NCI-H1105 treated with DMSO at 0.1 percent for 48 hours (cell line): ENCODE results near the gene RFX7.

Source experiments
- DNase-seq: peaks from one replicate; lab custom pipeline; 2025; lab: John Stamatoyannopoulos, UW

RFX7 gene

GRCh38 chr15:56126409-56126808 lies 117.3 kb downstream of the RFX7 start:
- DNase-seq, result no peak

GRCh38 chr15:56124391-56124790 lies 119.3 kb downstream of the RFX7 start:
- no peak for DNase-seq

- no peak for DNase-seq
Measured at GRCh38 chr15:56105855-56106254, 137.8 kb downstream of the RFX7 start.

GRCh38 chr15:56102441-56102840 lies 141.2 kb downstream of the RFX7 start:
- DNase-seq, result no peak

GRCh38 chr15:56099311-56099710 lies 144.4 kb downstream of the RFX7 start:
- no peak for DNase-seq

- DNase-seq, result no peak
Measured at GRCh38 chr15:56098195-56098863, 145.3 kb downstream of the RFX7 start.

GRCh38 chr15:56095406-56095805 lies 148.3 kb downstream of the RFX7 start:
- no peak for DNase-seq

GRCh38 chr15:56094171-56094570 lies 149.5 kb downstream of the RFX7 start:
- no peak for DNase-seq

GRCh38 chr15:56088389-56088788 lies 155.3 kb downstream of the RFX7 start:
- DNase-seq, result no peak

- DNase-seq, result no peak
Measured at GRCh38 chr15:56086566-56086965, 157.1 kb downstream of the RFX7 start.

GRCh38 chr15:56082263-56082761 lies 161.4 kb downstream of the RFX7 start:
- no peak for DNase-seq

GRCh38 chr15:56077081-56077480 lies 166.6 kb downstream of the RFX7 start:
- DNase-seq, result no peak

GRCh38 chr15:56076640-56077039 lies 167.0 kb downstream of the RFX7 start:
- DNase-seq, result no peak

GRCh38 chr15:56074481-56075265 lies 169.0 kb downstream of the RFX7 start:
- DNase-seq, result no peak

- no peak for DNase-seq
Measured at GRCh38 chr15:56064152-56064551, 179.5 kb downstream of the RFX7 start.

- no peak for DNase-seq
Measured at GRCh38 chr15:56059716-56060115, 184.0 kb downstream of the RFX7 start.

- no peak for DNase-seq
Measured at GRCh38 chr15:56058986-56059385, 184.7 kb downstream of the RFX7 start.

- DNase-seq, result no peak
Measured at GRCh38 chr15:56056626-56057025, 187.1 kb downstream of the RFX7 start.

- no peak for DNase-seq
Measured at GRCh38 chr15:56053046-56053400, 190.7 kb downstream of the RFX7 start.

GRCh38 chr15:56052395-56053045 lies 191.2 kb downstream of the RFX7 start:
- DNase-seq, result peak; percentile 47

- DNase-seq, result no peak
Measured at GRCh38 chr15:56051676-56052075, 192.0 kb downstream of the RFX7 start.

GRCh38 chr15:56049577-56049976 lies 194.1 kb downstream of the RFX7 start:
- DNase-seq, result no peak

GRCh38 chr15:56047354-56047753 lies 196.3 kb downstream of the RFX7 start:
- no peak for DNase-seq
